ENCODE data around the gene RHPN2.
A peak's percentile ranks its signal among the peaks of the same experiment; 100 is the strongest.
"Not testable (repeated sequence)": the region's sequence is repeated elsewhere in the genome, so short reads cannot be mapped to it uniquely, and the experiment has no call there.

The RHPN2 gene

DNA sequence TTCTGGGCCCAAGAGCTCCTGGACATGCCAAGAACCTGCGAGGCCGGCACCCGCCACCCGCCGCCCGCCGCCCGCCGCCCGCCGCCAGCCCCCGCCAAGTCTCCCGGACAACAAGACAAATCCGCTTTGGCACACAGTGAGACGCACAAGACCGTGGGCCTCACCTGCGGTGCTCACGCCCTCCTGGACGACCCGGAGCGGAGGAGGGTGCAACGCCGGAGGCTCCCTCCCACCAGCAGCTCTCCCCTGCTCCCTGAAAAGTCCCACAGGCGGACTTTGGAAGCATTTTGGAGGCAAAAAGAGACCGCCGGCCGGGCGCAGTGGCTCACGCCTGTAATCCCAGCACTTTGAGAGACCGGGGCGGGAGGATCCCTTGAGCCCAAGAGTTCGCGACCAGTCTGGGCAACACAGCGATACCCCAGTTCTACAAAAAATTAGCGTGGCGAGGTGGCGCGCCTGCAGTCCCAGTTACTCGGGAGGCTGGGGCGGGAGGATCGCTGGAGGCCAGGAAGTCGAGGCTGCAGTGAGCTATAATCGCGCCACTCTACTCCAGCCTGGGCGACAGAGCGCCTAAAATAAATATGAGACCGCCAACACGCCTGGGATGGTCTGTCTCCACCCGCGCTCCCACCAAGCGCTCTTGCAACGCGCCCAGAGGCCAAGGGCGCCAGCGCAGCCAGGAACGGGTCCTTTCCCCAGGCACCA, 783 bp downstream of the RHPN2 start:
- peak; percentile 43 for DNase-seq

DNA sequence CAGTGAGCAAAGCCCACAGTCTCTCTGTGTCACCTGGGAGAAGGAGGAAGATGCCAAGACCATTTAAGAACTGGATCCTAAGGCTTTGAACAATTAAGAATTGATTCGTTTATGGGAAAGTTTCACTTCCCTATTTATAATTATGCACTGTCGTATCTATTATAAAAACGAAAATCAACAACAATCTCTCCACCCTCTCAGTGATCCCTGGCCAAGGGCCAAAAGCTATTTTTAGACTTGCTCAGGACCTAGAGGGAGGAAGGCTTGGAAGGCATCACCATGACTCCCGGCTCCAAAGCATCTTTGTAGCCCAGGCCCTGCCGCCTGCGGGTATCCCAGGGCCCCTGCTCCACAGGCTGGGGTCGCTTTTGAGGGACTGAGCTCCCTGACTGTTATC, 1.3 kb downstream of the RHPN2 start:
- peak; percentile 63 for DNase-seq

GRCh38 chr19:33062902-33063301, 1.8 kb downstream of the RHPN2 start:
- DNase-seq = no peak

DNA sequence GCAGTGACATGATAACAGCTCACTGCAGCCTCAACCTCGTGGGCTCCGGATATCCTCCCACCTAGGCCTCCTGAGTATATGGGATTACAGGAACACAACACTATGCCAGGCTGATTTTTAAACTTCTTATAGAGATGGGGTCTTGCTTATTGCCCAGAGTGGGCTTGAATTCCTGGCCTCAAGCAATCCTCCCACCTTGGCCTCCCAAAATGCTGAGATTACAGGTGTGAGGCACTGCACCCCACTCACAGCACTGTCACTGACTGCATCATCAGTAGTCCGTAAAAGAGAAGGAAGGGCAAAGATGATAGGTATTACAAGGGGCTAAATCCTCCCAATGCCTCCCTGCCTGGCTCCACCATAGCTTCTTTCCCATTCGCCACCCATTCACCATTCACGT, 4.1 kb downstream of the RHPN2 start:
- DNase-seq = no peak

- DNase-seq = no peak
Measured at GRCh38 chr19:33055718-33056117, 9.0 kb downstream of the RHPN2 start.

DNA sequence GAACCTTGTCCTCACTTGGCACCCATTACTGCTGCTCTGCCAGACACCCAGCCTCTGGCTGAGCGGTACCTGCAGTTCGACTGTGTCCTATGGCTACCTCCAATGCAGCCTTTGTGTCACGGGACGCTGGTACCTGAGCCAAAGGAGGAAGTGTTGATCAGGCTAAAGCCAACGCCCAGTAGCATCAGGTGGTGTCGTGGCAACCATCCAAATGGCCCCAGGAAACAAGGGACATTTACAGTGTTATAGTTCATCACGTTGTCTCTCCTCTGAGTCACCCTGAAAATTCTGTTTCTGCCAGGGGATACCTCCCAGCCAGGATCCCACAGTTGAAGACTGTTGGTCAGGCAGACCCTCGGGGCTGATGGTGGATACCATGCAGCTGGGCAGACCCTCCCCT, 10.1 kb downstream of the RHPN2 start:
- DNase-seq = no peak

- DNase-seq = no peak
Measured at GRCh38 chr19:33052352-33052972, 12.2 kb downstream of the RHPN2 start.

- DNase-seq = no peak
Measured at GRCh38 chr19:33050110-33050509, 14.6 kb downstream of the RHPN2 start.

- no peak for DNase-seq
Measured at GRCh38 chr19:33048806-33049676, 15.6 kb downstream of the RHPN2 start.

GRCh38 chr19:33047422-33047821, 17.3 kb downstream of the RHPN2 start:
- DNase-seq = no peak

DNA sequence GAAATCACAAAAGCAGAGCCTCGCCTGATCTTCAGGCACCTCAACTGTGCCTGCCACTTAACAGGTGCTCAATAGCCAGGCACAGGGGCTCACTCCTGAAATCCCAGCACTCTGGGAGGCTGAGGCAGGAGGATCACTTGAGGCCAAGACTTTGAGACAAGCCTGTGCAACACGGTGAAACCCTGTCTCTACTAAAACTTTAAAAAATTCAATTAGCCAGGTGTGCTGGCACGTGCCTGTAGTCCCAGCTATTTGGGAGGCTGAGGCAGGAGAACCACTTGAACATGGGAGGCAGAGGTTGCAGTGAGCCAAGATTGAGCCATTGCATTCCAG, 22.9 kb downstream of the RHPN2 start:
- DNase-seq = not testable (repeated sequence)

DNA sequence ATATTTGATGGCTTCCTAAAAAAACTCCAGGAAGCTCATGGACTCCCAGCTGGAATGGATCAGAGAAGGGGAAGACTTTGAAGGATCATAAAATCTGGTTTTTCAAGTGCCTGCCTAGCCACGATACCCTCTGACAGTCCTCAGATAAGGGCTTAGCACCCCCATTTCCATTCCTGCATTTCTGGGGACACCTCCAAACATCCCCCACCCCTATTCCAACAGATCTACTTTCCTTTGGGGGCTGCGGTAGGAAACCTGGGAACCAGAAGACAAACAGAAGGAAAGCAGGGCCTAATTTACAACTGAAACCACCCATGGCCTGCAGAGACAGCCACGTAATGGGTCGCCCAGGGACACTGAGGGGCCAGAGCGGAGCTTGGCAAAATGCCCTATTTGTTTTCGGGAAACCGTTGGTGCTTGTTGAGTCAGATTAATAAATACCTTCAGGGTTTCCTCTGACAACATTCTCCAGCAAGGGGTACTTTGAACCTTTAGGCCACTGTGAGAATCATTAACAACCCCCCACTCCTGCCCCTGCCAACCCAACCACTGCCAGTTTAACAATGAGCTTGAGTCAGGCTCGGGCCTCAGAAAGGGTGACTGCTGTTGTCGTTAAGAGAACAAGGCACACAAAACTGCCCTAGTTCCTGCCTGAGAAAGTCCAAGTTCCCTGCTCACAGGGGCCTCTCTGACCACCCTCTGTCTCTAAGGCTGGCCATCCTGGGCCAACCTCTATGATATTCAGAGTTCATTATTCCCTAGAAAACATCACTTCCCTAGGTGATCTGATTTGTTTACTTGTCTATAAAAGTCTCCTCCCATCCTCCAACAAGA, 23.5 kb downstream of the RHPN2 start:
- DNase-seq = no peak

DNA sequence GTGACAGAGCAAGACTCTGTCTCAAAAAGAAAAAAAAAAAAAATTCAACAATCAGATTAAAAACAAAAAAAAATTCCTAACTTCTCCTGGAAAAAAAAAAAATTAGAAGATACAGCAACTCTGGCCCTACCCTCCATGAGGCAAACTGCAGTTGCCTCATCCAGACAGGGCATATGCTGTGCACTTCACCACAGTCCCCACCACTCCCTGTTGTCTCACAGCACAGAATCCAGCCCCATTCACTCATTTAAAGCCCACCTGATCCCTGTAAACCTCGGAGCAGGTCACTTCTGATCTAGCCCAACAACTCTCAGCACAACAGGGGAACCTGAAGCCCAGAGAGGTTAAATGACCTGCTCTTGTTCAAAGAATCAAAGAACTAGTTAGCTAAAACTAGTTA, 24.9 kb downstream of the RHPN2 start:
- no peak for DNase-seq

GRCh38 chr19:33039108-33039599, 25.5 kb downstream of the RHPN2 start:
- DNase-seq = no peak

GRCh38 chr19:33037168-33038025, 27.3 kb downstream of the RHPN2 start:
- not testable (repeated sequence) for DNase-seq

GRCh38 chr19:33036370-33037167, 28.1 kb downstream of the RHPN2 start:
- DNase-seq = not testable (repeated sequence)

GRCh38 chr19:33035461-33035860, 29.2 kb downstream of the RHPN2 start:
- no peak for DNase-seq

- DNase-seq = no peak
Measured at GRCh38 chr19:33032218-33032781, 32.4 kb downstream of the RHPN2 start.

GRCh38 chr19:33029746-33030303, 34.9 kb downstream of the RHPN2 start:
- DNase-seq = no peak

- not testable (repeated sequence) for DNase-seq
Measured at GRCh38 chr19:33026602-33027001, 38.1 kb downstream of the RHPN2 start.
